Ishikawa (cell line): Measurements from ENCODE around the gene PRKAB1.

Experiments
- CEBPB ChIP-seq: IDR thresholded peaks from 2 replicates; pipeline ENCODE4 v1.6.1; 2012
- CREB1 ChIP-seq: IDR thresholded peaks from 2 replicates; pipeline ENCODE4 v1.6.1; 2012; ENCODE audit warnings: low read depth
- EP300 ChIP-seq: IDR thresholded peaks from 2 replicates; pipeline ENCODE4 v1.6.1; 2012; ENCODE audit warnings: borderline replicate concordance
- RAD21 ChIP-seq: IDR thresholded peaks from 2 replicates; pipeline ENCODE4 v1.6.1; 2012; ENCODE audit warnings: low read depth
- YY1 ChIP-seq: IDR thresholded peaks from 2 replicates; pipeline ENCODE4 v1.6.1; 2012; ENCODE audit warnings: low read depth
- ZBTB7A ChIP-seq: IDR thresholded peaks from 2 replicates; pipeline ENCODE4 v1.6.1; 2012; ENCODE audit warnings: low read depth
- TF ChIP-seq, protein P1 (sequence below): IDR thresholded peaks from 2 replicates; pipeline ENCODE4 v1.6.1; 2012
- TF ChIP-seq, protein P2 (sequence below): IDR thresholded peaks from 2 replicates; pipeline ENCODE4 v1.6.1; 2012
- TF ChIP-seq, protein P3 (sequence below): IDR thresholded peaks from 2 replicates; pipeline ENCODE4 v1.6.1; 2012; ENCODE audit warnings: low read depth, mild to moderate bottlenecking

DNA sequence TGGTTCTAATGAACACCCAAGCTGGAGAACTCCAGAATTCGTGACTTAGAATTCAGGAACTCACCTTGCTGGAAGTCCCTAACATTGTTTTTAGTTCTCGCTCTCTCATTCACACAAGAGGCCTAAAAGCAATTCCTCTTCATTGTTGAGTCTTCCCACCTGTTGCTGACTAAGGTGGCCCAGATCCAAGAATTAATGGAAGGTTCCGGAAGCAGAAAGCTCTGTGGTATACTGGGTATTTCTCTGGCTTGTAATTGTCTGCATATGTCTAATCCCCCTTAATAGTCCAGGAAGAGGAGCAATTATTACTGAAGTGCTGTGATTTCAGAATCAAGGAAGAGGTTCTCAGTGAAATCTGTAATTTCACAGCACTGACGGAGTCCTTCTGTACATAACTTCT lies 43.0 kb upstream of the PRKAB1 start:
- TF ChIP-seq, protein P1, sequence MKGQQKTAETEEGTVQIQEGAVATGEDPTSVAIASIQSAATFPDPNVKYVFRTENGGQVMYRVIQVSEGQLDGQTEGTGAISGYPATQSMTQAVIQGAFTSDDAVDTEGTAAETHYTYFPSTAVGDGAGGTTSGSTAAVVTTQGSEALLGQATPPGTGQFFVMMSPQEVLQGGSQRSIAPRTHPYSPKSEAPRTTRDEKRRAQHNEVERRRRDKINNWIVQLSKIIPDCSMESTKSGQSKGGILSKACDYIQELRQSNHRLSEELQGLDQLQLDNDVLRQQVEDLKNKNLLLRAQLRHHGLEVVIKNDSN = no peak
- TF ChIP-seq, protein P2, sequence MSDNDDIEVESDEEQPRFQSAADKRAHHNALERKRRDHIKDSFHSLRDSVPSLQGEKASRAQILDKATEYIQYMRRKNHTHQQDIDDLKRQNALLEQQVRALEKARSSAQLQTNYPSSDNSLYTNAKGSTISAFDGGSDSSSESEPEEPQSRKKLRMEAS = no peak
- no peak for TF ChIP-seq EP300
- TF ChIP-seq CEBPB = no peak
- TF ChIP-seq YY1 = no peak
- TF ChIP-seq, protein P3, sequence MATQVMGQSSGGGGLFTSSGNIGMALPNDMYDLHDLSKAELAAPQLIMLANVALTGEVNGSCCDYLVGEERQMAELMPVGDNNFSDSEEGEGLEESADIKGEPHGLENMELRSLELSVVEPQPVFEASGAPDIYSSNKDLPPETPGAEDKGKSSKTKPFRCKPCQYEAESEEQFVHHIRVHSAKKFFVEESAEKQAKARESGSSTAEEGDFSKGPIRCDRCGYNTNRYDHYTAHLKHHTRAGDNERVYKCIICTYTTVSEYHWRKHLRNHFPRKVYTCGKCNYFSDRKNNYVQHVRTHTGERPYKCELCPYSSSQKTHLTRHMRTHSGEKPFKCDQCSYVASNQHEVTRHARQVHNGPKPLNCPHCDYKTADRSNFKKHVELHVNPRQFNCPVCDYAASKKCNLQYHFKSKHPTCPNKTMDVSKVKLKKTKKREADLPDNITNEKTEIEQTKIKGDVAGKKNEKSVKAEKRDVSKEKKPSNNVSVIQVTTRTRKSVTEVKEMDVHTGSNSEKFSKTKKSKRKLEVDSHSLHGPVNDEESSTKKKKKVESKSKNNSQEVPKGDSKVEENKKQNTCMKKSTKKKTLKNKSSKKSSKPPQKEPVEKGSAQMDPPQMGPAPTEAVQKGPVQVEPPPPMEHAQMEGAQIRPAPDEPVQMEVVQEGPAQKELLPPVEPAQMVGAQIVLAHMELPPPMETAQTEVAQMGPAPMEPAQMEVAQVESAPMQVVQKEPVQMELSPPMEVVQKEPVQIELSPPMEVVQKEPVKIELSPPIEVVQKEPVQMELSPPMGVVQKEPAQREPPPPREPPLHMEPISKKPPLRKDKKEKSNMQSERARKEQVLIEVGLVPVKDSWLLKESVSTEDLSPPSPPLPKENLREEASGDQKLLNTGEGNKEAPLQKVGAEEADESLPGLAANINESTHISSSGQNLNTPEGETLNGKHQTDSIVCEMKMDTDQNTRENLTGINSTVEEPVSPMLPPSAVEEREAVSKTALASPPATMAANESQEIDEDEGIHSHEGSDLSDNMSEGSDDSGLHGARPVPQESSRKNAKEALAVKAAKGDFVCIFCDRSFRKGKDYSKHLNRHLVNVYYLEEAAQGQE = no peak
- TF ChIP-seq ZBTB7A = no peak
- TF ChIP-seq CREB1 = no peak
- TF ChIP-seq RAD21 = no peak
